ENCODE data around the gene LGALSL.

GRCh38 chr2:64489081-64489751 lies 35.3 kb downstream of the LGALSL start:
- TF ChIP-seq CTCF (conservative IDR thresholded peaks at IDR 0.05; ENCODE audit: low read length) (no peak), EZH2phosphoT487 (IDR thresholded peaks at IDR 0.05; ENCODE audit: borderline replicate concordance, low read depth, low read length) (no peak)

Measured in OCI-LY7 (cell line).